Liver (tissue), 9 donors: Measurements from ENCODE around the gene LDLRAD4. TPM values are rescaled to one million over a fixed set of nuclear protein-coding genes. Genes with fewer than 3 reads are reported as not detected.

ENCODE experiments used
- DNase-seq: peaks from one replicate; pipeline ENCODE4 v3.0.0-alpha.2; 2017; ENCODE audit warnings: low spot score
- H3K27ac ChIP-seq, 2 donors: one replicate each; pipeline ENCODE4 v1.7.0; 2013; ENCODE audit warnings: inconsistent platforms in 2 of 2, low read length in 2 of 2, control low read depth in 1 of 2, low read depth in 1 of 2, mild to moderate bottlenecking in 1 of 2
- H3K27me3 ChIP-seq, 4 donors: one replicate each; pipeline versions ENCODE4 v1.6.1 to v1.7.0; 2013; ENCODE audit warnings: low read length in 3 of 4, inconsistent platforms in 1 of 4, mild to moderate bottlenecking in 1 of 4, moderate library complexity in 1 of 4; ENCODE audit not compliant: control insufficient read depth in 4 of 4, insufficient read depth in 4 of 4
- H3K36me3 ChIP-seq, 4 donors: one replicate each; pipeline versions ENCODE4 v1.6.1 to v1.7.0; 2013; ENCODE audit warnings: low read length in 3 of 4, mild to moderate bottlenecking in 3 of 4, low read depth in 1 of 4, moderate library complexity in 1 of 4; ENCODE audit not compliant: control insufficient read depth in 4 of 4, insufficient read depth in 3 of 4
- H3K4me1 ChIP-seq, 4 donors: one replicate each; pipeline versions ENCODE4 v1.6.1 to v1.7.0; 2013; ENCODE audit warnings: low read length in 3 of 4, mild to moderate bottlenecking in 3 of 4, moderate library complexity in 1 of 4; ENCODE audit not compliant: control insufficient read depth in 4 of 4, insufficient read depth in 4 of 4
- H3K4me3 ChIP-seq, 3 donors: one replicate each; pipeline versions ENCODE4 v1.6.1 to v1.7.0; 2013; ENCODE audit warnings: low read length in 3 of 3, control low read depth in 1 of 3, low read depth in 1 of 3, mild to moderate bottlenecking in 1 of 3
- H3K9ac ChIP-seq, 2 donors: one replicate each; pipeline ENCODE4 v1.7.0; 2013; ENCODE audit warnings: low read length in 2 of 2, mild to moderate bottlenecking in 2 of 2, moderate library complexity in 2 of 2, control low read depth in 1 of 2, low read depth in 1 of 2
- H3K9me3 ChIP-seq, 4 donors: one replicate each; pipeline versions ENCODE4 v1.6.1 to v1.7.0; 2013; ENCODE audit warnings: low read length in 3 of 4; ENCODE audit not compliant: control insufficient read depth in 4 of 4
- EGR1 ChIP-seq, 2 donors: IDR thresholded peaks; 2 replicates each; pipeline ENCODE4 v1.6.1; 2016 to 2018; ENCODE audit warnings: antibody characterized with exemption in 2 of 2, low read depth in 2 of 2
- FOXA1 ChIP-seq: IDR thresholded peaks from 2 replicates; pipeline ENCODE4 v1.6.1; 2016; ENCODE audit warnings: antibody characterized with exemption
- FOXA2 ChIP-seq: IDR thresholded peaks from 2 replicates; pipeline ENCODE4 v1.6.1; 2016; ENCODE audit warnings: antibody characterized with exemption
- HNF4A ChIP-seq, 2 donors: conservative IDR thresholded peaks; 2 replicates each; pipeline ENCODE4 v1.6.1; 2016; ENCODE audit warnings: antibody characterized with exemption in 2 of 2, mild to moderate bottlenecking in 2 of 2
- HNF4G ChIP-seq: IDR thresholded peaks from 2 replicates; pipeline ENCODE4 v1.6.1; 2016; ENCODE audit warnings: antibody characterized with exemption
- JUND ChIP-seq, 2 donors: IDR thresholded peaks; 2 replicates each; pipeline ENCODE4 v1.6.1; 2016; ENCODE audit warnings: antibody characterized with exemption in 2 of 2
- NR2F2 ChIP-seq: IDR thresholded peaks from 2 replicates; pipeline ENCODE4 v1.6.1; 2016; ENCODE audit warnings: antibody characterized with exemption
- RAD21 ChIP-seq, 2 donors: IDR thresholded peaks; 2 replicates each; pipeline ENCODE4 v1.6.1; 2016; ENCODE audit warnings: antibody characterized with exemption in 2 of 2, mild to moderate bottlenecking in 2 of 2
- RXRA ChIP-seq, 2 donors: IDR thresholded peaks; 2 replicates each; pipeline ENCODE4 v1.6.1; 2017 to 2018; ENCODE audit warnings: antibody characterized with exemption in 2 of 2, mild to moderate bottlenecking in 1 of 2
- SP1 ChIP-seq: IDR thresholded peaks from 2 replicates; pipeline ENCODE4 v1.6.1; 2018; ENCODE audit warnings: antibody characterized with exemption, mild to moderate bottlenecking
- TAF1 ChIP-seq: conservative IDR thresholded peaks from 2 replicates; pipeline ENCODE4 v1.6.1; 2016; ENCODE audit warnings: antibody characterized with exemption, mild to moderate bottlenecking
- YY1 ChIP-seq: IDR thresholded peaks from 2 replicates; pipeline ENCODE4 v1.6.1; 2016; ENCODE audit warnings: antibody characterized with exemption, mild to moderate bottlenecking
- WGBS: extraction: QIAGEN DNeasy Blood & Tissue Kit; methylation state at CpG from one replicate; pipeline ENCODE4 v1.1.7; 2013; 5-methylcytosine and 5-hydroxymethylcytosine counted together
- polyA plus RNA-seq, 2 donors: library from polyadenylated mRNA; stranded (reverse) in 1 of 2; unstranded in 1 of 2; fragments of 200-250 nt in 1 of 2; fragments of >200 nt in 1 of 2; fragmentation: Nextera tagmentation in 1 of 2; extraction: Ambion mirVana in 1 of 2; gene quantifications; one replicate each; pipeline versions ENCODE4 v1.2.1 to v1.2.3, GENCODE V29; 2013 to 2015
- total RNA-seq, 2 donors: library from RNA; depleted of rRNA; stranded (reverse); fragments of >200 nt; gene quantifications; one replicate each; pipeline ENCODE4 v1.2.3, GENCODE V29; 2014
- TF ChIP-seq, protein P1 (sequence below): IDR thresholded peaks from 2 replicates; pipeline ENCODE4 v1.6.1; 2016; ENCODE audit warnings: antibody characterized with exemption
- TF ChIP-seq, protein P2 (sequence below): fragments of 150-350 bp; IDR thresholded peaks from 2 replicates; pipeline ENCODE4 v1.5.1; 2017; ENCODE audit warnings: improper control_type of control experiment, low read depth, low read length; ENCODE audit not compliant: missing input control
- donor health status: healthy.
- donor health status: healthy.
- donor health status: healthy.
- donor health status: healthy.
- donor health status: healthy.

Gene LDLRAD4
- total and polyA plus RNA-seq, 4 donors: 4.8 to 41.7 (median 12.7) TPM

DNA sequence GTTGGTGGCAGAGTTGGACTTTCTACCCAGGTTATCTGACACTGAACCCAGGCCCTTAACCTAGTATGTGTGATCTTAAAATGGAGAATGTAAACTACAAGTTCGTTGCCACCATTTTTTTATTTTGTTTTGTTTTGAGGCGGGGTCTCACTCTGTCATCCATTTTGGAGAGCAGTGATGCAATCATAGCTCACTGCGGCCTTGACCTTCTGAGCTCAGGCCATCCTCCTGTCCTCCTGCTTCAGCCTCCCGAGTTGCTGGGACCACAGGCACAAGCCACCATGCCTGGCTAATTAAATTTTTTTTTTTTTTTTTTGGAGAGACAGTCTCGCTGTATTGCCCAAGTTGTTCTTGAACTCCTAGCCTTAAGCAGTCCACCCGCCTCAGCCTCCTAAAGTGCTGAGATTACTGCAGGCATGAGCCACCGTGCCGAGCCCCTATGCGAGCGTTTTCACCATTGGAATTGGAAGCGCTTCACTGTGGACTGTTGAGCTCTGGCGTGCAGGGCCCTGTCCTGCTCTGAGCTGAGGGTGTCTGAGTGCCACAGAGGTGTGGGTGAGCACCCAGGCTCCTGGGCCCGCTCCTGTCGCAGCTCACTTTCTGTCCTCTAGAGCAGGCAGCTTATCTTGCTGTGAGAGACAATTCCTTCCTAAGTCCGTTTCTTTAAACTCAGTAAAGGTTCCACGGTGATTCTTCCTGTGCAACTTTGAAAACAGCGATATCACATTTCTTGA lies 186.9 kb downstream of the LDLRAD4 start:
- H3K9me3 ChIP-seq: no peaks in the 10 kb centered on the region
- no peak overlapping the region for H3K4me3 ChIP-seq
- no peak overlapping the region for H3K9ac ChIP-seq
- 91% methylated on average over 17 of the region's 17 CpGs for WGBS
- H3K27me3 ChIP-seq: no peaks in the 10 kb centered on the region
- peaks cover 0 to 2% (median 0%) of the 10 kb centered on the region in 4 donors for H3K36me3 ChIP-seq
- H3K27ac ChIP-seq: peak overlapping the region in 1 of 2 donors; percentile 5
- TF ChIP-seq NR2F2 (no peak), HNF4A (conservative IDR thresholded peaks at IDR 0.05) (peak; percentile 41 to 45)
- DNase-seq: no peak
- H3K4me1 ChIP-seq: peaks cover 5 to 21% (median 15%) of the 10 kb centered on the region in 4 donors

DNA sequence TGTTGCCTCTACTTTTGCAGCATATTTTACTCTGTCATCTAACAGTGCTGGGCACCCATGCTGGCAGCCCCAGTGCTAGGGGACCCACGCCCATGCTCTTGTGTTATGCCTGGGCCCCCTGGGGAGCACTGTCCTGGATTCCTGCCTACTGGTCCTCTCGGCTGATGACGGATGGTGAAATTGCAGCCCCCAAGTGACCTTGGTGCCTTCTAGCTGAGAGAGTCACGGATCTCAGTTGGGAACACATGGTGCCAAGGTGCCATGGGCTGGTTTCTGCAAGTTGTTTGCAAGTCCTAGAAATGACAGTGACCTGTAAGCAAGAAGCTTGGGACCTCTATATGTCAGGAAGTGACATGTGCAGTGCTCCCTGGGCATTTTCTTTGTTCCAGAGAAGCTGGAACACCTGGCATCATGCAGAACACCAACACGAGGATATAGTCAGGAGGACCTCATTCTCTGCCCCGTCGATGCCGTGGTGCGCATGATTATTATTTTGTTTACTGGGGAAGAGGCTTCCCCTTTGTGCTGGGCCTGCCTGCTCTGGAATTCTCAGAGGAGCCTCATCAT lies 187.6 kb downstream of the LDLRAD4 start:
- H3K4me1 ChIP-seq: peaks cover 5 to 21% (median 15%) of the 10 kb centered on the region in 4 donors
- no peaks in the 10 kb centered on the region for H3K36me3 ChIP-seq
- H3K27ac ChIP-seq: peak overlapping the region; percentile 5 to 45
- TF ChIP-seq, protein P1, sequence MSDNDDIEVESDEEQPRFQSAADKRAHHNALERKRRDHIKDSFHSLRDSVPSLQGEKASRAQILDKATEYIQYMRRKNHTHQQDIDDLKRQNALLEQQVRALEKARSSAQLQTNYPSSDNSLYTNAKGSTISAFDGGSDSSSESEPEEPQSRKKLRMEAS: no peak
- TF ChIP-seq FOXA1 (no peak), JUND (IDR thresholded peaks at IDR 0.05) (no peak), NR2F2 (no peak), YY1 (no peak), RAD21 (IDR thresholded peaks at IDR 0.05) (no peak), TAF1 (no peak), HNF4G (no peak)
- TF ChIP-seq, protein P2, sequence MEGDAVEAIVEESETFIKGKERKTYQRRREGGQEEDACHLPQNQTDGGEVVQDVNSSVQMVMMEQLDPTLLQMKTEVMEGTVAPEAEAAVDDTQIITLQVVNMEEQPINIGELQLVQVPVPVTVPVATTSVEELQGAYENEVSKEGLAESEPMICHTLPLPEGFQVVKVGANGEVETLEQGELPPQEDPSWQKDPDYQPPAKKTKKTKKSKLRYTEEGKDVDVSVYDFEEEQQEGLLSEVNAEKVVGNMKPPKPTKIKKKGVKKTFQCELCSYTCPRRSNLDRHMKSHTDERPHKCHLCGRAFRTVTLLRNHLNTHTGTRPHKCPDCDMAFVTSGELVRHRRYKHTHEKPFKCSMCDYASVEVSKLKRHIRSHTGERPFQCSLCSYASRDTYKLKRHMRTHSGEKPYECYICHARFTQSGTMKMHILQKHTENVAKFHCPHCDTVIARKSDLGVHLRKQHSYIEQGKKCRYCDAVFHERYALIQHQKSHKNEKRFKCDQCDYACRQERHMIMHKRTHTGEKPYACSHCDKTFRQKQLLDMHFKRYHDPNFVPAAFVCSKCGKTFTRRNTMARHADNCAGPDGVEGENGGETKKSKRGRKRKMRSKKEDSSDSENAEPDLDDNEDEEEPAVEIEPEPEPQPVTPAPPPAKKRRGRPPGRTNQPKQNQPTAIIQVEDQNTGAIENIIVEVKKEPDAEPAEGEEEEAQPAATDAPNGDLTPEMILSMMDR: no peak
- WGBS: 83% methylated on average over 9 of the region's 9 CpGs
- H3K9me3 ChIP-seq: no peaks in the 10 kb centered on the region
- no peak for DNase-seq
- H3K4me3 ChIP-seq: no peak overlapping the region
- H3K9ac ChIP-seq: no peak overlapping the region
- no peaks in the 10 kb centered on the region for H3K27me3 ChIP-seq

DNA sequence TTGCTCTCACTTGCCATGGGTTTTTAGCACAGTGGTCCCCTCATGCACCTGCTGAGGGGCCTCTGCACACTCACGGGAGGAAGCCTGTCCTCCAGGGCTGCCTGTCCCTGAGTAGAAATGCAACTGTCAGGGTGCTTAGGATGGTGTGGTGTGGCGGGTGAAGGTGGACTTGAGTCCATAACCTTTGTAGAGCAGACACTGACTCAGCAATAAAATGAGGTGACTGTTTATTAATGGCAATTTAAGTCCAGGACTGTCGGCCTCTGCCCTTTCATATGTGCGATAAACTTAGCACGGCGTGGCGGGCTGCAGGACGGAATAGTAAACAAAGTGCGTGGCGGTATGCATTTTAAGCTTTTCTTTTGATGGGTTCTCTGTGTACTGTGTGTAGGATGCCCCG lies 188.2 kb downstream of the LDLRAD4 start:
- Histone ChIP-seq H3K9me3 (no peaks in the 10 kb centered on the region), H3K27me3 (no peaks in the 10 kb centered on the region), H3K27ac (peak overlapping the region; percentile 9 to 45), H3K4me1 (peaks cover 5 to 21% (median 15%) of the 10 kb centered on the region in 4 donors), H3K4me3 (no peak overlapping the region), H3K36me3 (no peaks in the 10 kb centered on the region), H3K9ac (no peak overlapping the region)
- no peak for DNase-seq
- WGBS: 44% methylated on average over 11 of the region's 11 CpGs
- TF ChIP-seq, protein P2: no peak
- TF ChIP-seq FOXA2: peak; percentile 73
- no peak for TF ChIP-seq JUND (IDR thresholded peaks at IDR 0.05)
- TF ChIP-seq SP1: peak; percentile 31
- peak; percentile 74 to 84 for TF ChIP-seq HNF4A (conservative IDR thresholded peaks at IDR 0.05)
- peak; percentile 40 to 45 for TF ChIP-seq RAD21 (IDR thresholded peaks at IDR 0.05)
- peak; percentile 76 to 90 for TF ChIP-seq RXRA (IDR thresholded peaks at IDR 0.05)
- peak in 1 of 2 donors; percentile 17 for TF ChIP-seq EGR1 (IDR thresholded peaks at IDR 0.05; ENCODE audit: low read depth in 2 of 2)
